Adipocyte (in vitro differentiated cells): ENCODE data around the gene RMDN2.
A peak's percentile ranks its signal among the peaks of the same experiment; 100 is the strongest.

Source experiments
- DNase-seq: peaks from one replicate; pipeline ENCODE4 v3.0.0-alpha.2; 2015; ENCODE audit warnings: low read depth
- H3K27me3 ChIP-seq: replicated peaks from 2 replicates; pipeline ENCODE4 v1.7.0; 2013; ENCODE audit warnings: mild to moderate bottlenecking, low read length, moderate library complexity; ENCODE audit not compliant: control insufficient read depth, insufficient read depth
- H3K36me3 ChIP-seq: 2 replicates; pipeline ENCODE4 v1.7.0; 2013; ENCODE audit warnings: low read length, mild to moderate bottlenecking, moderate library complexity; ENCODE audit not compliant: control insufficient read depth, insufficient read depth, severe bottlenecking
- H3K4me1 ChIP-seq: 2 replicates; pipeline ENCODE4 v1.7.0; 2013; ENCODE audit warnings: mild to moderate bottlenecking, low read length, moderate library complexity; ENCODE audit not compliant: control insufficient read depth, insufficient read depth
- H3K4me3 ChIP-seq: 2 replicates; pipeline ENCODE4 v1.7.0; 2013; ENCODE audit warnings: mild to moderate bottlenecking, low read length, moderate library complexity
- H3K9ac ChIP-seq: 2 replicates; pipeline ENCODE4 v1.7.0; 2013; ENCODE audit warnings: mild to moderate bottlenecking, low read length, moderate library complexity
- H3K9me3 ChIP-seq: 2 replicates; pipeline ENCODE4 v1.7.0; 2013; ENCODE audit warnings: mild to moderate bottlenecking, low read length, moderate library complexity; ENCODE audit not compliant: control insufficient read depth

Gene RMDN2

GRCh38 chr2:37887286-37887685, 37.8 kb upstream of the RMDN2 start:
- Histone ChIP-seq H3K9ac (no peak overlapping the region), H3K4me3 (no peak overlapping the region), H3K36me3 (no peaks in the 10 kb centered on the region), H3K27me3 (peaks cover 16% of the 10 kb centered on the region), H3K4me1 (no peaks in the 10 kb centered on the region), H3K9me3 (no peaks in the 10 kb centered on the region)
- no peak for DNase-seq

- H3K4me3 ChIP-seq, result no peak overlapping the region
- H3K27me3 ChIP-seq, result peaks cover 6% of the 10 kb centered on the region
- DNase-seq, result peak; percentile 90
Observed at GRCh38 chr2:37890893-37891495, 34.1 kb upstream of the RMDN2 start.

DNA sequence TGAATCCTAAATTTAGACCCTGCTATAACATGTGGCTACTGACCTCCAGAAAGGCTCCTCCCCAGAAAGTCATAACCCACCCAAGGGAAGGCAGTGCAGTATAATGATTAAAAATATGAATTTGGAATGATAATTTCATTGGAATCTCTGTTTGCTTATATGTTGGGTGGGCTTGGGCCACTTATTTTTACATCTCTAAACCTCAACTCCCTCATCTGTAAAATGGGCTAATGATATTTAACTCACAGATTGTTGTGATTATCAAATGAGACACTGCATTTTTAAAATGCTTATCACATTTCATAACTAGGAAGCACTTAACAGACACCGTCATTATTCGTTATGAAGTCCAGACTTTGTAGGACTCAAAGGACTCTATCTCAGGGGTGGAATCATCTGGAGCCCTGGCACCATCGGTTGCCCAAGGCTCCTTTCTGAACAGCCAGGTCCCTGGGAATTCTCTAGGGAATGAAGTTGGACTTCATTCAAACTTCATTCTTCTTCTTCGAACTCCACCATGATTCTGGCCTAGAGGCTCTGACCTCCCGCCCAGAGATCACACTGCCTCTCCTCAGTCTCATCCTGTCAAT, 33.1 kb upstream of the RMDN2 start:
- Histone ChIP-seq H3K4me1 (peaks cover 9% of the 10 kb centered on the region), H3K4me3 (no peak overlapping the region), H3K9ac (no peak overlapping the region), H3K27me3 (peaks cover 6% of the 10 kb centered on the region), H3K9me3 (no peaks in the 10 kb centered on the region), H3K36me3 (no peaks in the 10 kb centered on the region)
- peak; percentile 2 for DNase-seq

More at GRCh38 chr2:37890893-37891495, 34.1 kb upstream of the RMDN2 start:
- Histone ChIP-seq H3K9me3 (no peaks in the 10 kb centered on the region), H3K4me1 (peaks cover 9% of the 10 kb centered on the region), H3K36me3 (no peaks in the 10 kb centered on the region), H3K9ac (no peak overlapping the region)

GRCh38 chr2:37892436-37893114, 32.5 kb upstream of the RMDN2 start:
- no peaks in the 10 kb centered on the region for H3K36me3 ChIP-seq
- peak; percentile 7 for DNase-seq
- H3K4me3 ChIP-seq, result no peak overlapping the region
- no peak overlapping the region for H3K9ac ChIP-seq
- peaks cover 6% of the 10 kb centered on the region for H3K27me3 ChIP-seq
- no peaks in the 10 kb centered on the region for H3K9me3 ChIP-seq
- peaks cover 9% of the 10 kb centered on the region for H3K4me1 ChIP-seq

DNA sequence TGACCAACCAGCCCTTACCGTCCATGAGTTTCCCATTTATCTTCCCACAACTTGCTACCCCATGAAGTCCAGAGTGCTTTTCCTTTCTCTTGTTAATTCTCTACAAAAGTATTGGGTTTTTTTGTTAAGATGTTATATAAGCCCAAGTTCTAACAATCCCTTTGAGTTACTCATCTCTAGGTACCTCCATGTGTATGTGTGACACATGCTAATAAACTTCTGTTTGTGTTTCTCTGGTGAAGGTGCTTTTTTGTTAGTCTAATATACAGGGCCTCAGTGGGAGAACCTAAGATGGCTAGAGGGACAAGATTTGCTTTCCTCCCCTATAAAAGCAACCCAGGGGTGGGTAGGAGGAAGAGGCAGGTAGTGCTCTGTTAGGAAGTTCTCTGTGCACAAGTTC, 31.8 kb upstream of the RMDN2 start:
- Histone ChIP-seq H3K9me3 (no peaks in the 10 kb centered on the region), H3K4me1 (peaks cover 9% of the 10 kb centered on the region), H3K36me3 (no peaks in the 10 kb centered on the region), H3K4me3 (no peak overlapping the region), H3K9ac (no peak overlapping the region), H3K27me3 (peaks cover 6% of the 10 kb centered on the region)
- no peak for DNase-seq

DNA sequence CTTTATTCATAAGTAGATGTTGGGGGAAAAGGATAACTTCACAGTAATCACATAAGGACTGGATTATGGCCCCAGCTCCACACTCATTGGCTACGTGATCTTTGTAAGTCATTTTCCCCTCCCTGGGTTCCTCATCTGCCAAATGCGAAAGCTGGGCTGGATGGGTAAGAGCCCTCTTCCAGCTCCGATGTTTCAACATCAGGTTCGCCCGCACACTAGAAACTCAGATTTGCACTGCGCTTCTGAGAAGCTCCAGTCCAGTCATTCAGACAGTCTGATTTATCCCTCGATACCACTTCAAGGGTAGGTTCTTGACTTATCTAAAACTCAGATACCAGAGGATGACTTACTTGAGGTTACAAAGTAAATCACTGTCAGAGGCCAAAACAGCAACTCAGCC, 31.0 kb upstream of the RMDN2 start:
- no peaks in the 10 kb centered on the region for H3K9me3 ChIP-seq
- peaks cover 9% of the 10 kb centered on the region for H3K4me1 ChIP-seq
- H3K4me3 ChIP-seq, result no peak overlapping the region
- no peak overlapping the region for H3K9ac ChIP-seq
- no peaks in the 10 kb centered on the region for H3K36me3 ChIP-seq
- DNase-seq, result no peak
- H3K27me3 ChIP-seq, result peaks cover 6% of the 10 kb centered on the region

DNA sequence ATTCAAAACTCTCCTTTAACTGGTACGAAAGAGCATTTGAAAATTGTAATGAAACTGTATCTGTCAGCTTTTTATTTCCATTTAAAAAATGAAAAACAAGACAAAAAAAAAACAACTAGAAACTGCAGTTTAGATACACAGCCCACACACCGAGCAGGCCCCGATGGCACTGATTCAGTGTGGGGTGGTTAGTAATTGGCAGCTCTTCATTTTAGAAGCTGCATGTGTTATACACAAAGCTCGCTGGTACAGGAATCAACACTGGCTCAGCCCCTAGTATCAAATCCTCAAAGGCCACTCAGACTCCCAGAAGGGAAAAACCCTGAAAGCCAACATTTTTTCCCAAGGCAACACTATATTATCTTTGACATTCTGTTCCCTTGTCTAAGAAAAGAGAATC, 30.5 kb upstream of the RMDN2 start:
- Histone ChIP-seq H3K27me3 (peaks cover 2% of the 10 kb centered on the region), H3K4me3 (no peak overlapping the region), H3K9ac (no peak overlapping the region), H3K9me3 (no peaks in the 10 kb centered on the region), H3K36me3 (no peaks in the 10 kb centered on the region), H3K4me1 (peaks cover 9% of the 10 kb centered on the region)
- DNase-seq, result peak; percentile 26

GRCh38 chr2:37895140-37895539, 29.9 kb upstream of the RMDN2 start:
- Histone ChIP-seq H3K36me3 (no peaks in the 10 kb centered on the region), H3K4me1 (peaks cover 9% of the 10 kb centered on the region), H3K27me3 (no peaks in the 10 kb centered on the region), H3K9ac (no peak overlapping the region), H3K9me3 (no peaks in the 10 kb centered on the region), H3K4me3 (no peak overlapping the region)
- DNase-seq, result no peak

GRCh38 chr2:37896319-37896718, 28.8 kb upstream of the RMDN2 start:
- Histone ChIP-seq H3K4me1 (peaks cover 9% of the 10 kb centered on the region), H3K36me3 (no peaks in the 10 kb centered on the region), H3K9ac (no peak overlapping the region), H3K9me3 (no peaks in the 10 kb centered on the region), H3K27me3 (no peaks in the 10 kb centered on the region), H3K4me3 (no peak overlapping the region)
- DNase-seq, result no peak

DNA sequence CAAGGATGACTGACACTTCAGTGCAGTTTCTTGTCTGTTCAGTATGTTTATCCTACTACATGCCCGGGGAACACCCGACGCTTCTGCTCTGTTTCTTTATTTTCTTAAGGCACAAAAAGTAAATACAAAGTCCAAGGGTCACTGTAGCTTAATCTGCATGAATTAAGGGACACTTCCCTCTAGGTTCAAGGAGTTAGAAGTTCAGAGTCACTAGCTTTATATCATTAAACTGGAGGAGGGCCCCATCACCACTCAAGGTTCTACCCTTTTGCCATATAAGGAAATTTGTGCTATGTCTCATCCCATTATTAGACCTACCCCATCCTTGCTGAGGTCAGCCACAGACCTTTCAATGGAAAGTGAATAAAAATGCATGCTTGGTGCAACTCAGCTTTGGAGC, 27.6 kb upstream of the RMDN2 start:
- no peak for DNase-seq
- Histone ChIP-seq H3K4me3 (no peak overlapping the region), H3K4me1 (peaks cover 9% of the 10 kb centered on the region), H3K27me3 (peaks cover 5% of the 10 kb centered on the region), H3K9me3 (no peaks in the 10 kb centered on the region), H3K36me3 (no peaks in the 10 kb centered on the region), H3K9ac (no peak overlapping the region)

DNA sequence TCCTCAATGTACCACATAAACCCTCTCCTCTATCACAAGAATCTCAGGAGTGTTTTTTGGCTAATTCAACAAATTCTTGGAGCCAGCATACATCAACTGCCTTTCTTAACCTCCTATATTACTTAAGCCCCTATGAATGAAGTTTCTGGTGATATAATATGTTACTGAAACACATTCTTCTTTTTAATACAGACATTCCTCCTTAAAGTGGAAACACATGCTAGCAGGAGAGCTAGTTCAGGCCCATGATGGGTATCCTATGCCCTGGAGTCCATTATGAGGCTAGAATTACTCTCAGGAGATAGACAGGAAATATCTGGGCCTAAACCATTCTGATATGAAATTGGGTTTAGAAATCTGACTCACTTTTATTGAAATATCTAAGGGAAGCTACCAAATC, 26.6 kb upstream of the RMDN2 start:
- H3K36me3 ChIP-seq, result no peaks in the 10 kb centered on the region
- no peak overlapping the region for H3K4me3 ChIP-seq
- H3K27me3 ChIP-seq, result peaks cover 9% of the 10 kb centered on the region
- no peak overlapping the region for H3K9ac ChIP-seq
- DNase-seq, result peak; percentile 10
- H3K9me3 ChIP-seq, result no peaks in the 10 kb centered on the region
- H3K4me1 ChIP-seq, result peaks cover 9% of the 10 kb centered on the region
